ENCODE measurements around the gene DEFB119. TPM values are rescaled to one million over a fixed set of nuclear protein-coding genes. Genes with fewer than 3 reads are reported as not detected.
"Not testable (repeated sequence)": the region's sequence is repeated elsewhere in the genome, so short reads cannot be mapped to it uniquely, and the experiment has no call there.

The DEFB119 gene, protein sequence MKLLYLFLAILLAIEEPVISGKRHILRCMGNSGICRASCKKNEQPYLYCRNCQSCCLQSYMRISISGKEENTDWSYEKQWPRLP
- total RNA-seq = not detected

DNA sequence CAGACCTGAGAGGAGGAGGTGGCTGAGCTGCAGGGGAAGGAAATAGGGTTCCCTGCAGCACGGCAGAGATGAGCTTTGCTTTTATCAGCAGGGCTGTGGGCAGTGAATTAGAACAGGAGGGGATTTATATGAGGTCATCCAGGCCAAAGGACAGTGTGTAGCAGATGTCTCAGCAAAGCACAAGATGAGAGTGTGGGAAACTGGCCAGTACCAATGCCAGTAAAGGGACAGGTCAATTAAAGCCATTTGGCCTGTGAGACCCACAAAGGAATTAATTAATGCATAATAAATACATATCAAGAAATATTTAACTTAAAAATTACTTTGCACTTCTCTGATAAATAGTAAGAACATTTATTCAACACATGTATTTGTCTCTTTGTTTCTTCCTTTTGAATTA is at the start of gene DEFB119:
Gene DEFB119 (minus strand): TSS at position 101 of the 400 bp plus-strand sequence. CDS start 107 bp downstream, outside the sequence.
- DNase-seq = no peak

DNA sequence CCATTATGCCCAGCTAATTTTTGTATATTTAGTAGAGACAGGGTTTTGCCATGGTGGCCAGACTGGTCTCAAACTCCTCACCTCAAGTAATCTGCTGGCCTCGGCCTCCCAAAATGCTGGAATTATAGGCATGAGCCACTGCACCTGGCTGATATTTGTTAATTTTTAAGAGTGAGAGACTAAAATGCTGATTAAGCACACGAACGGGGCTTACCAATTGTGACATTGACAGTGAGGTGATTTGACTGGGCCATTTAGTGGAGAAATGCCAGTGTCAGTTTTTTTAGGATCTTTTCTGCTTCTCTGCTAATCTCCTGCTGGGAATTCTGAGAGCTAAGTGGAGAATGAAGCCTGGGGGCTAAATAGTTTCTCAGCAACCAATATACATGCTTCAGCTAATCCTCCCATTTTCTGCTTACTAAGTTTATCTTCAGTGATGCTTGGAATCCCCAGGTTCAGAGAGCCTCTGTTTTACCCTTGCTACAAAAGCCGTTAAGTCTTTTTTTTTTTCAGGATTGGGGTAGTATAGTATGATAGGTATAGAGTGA is 40.3 kb upstream of the DEFB119 start:
- no peak for DNase-seq

DNA sequence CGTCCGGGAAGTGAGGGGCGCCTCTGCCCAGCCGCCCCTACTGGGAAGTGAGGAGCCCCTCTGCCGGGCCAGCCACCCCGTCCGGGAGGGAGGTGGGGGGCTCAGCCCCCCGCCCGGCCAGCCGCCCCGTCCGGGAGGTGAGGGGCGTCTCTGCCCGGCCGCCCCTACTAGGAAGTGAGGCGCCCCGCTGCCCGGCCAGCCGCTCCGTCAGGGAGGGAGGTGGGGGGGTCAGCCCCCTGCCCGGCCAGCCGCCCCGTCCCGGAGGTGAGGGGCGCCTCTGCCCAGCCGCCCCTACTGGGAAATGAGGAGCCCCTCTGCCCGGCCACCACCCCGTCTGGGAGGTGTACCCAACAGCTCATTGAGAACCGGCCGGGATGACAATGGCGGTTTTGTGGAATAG is 37.2 kb upstream of the DEFB119 start:
- not testable (repeated sequence) for DNase-seq

DNA sequence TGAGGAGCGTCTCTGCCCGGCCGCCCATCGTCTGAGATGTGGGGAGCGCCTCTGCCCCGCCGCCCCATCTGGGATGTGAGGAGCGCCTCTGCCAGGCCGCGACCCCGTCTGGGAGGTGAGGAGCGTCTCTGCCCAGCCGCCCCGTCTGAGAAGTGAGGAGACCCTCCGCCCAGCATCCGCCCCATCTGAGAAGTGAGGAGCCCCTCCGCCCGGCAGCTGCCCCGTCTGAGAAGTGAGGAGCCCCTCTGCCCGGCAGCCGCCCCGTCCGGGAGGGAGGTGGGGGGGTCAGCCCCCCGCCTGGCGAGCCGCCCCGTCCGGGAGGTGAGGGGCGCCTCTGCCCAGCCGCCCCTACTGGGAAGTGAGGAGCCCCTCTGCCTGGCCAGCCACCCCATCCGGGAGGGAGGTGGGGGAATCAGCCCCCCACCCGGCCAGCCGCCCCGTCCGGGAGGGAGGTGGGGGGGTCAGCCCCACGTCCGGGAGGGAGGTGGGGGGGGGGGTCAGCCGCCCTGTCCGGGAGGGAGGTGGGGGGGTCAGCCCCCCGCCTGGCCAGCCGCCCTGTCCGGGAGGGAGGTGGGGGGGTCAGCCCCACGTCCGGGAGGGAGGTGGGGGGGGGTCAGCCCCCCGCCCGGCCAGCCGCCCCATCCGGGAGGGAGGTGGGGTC is 36.6 kb upstream of the DEFB119 start:
- DNase-seq = not testable (repeated sequence)

DNA sequence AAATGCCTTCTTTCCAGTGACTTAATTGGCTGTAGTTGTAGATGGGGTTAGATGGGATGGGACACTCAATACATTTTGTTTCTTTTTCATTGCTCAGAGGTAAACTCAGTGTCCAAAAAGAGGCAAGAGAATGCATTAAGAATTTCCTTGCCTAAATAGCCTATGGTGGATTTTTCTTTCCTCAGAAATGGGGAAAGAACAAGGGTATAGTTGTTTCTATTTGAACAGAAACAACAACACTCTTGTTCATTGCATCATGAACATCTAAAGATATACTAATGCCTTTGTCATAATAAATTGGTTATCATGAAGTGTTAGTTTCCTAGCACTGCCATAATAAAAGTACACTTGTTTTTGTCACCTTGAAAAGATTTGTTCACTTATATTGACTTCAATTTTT is 35.4 kb upstream of the DEFB119 start:
- DNase-seq = no peak

DNA sequence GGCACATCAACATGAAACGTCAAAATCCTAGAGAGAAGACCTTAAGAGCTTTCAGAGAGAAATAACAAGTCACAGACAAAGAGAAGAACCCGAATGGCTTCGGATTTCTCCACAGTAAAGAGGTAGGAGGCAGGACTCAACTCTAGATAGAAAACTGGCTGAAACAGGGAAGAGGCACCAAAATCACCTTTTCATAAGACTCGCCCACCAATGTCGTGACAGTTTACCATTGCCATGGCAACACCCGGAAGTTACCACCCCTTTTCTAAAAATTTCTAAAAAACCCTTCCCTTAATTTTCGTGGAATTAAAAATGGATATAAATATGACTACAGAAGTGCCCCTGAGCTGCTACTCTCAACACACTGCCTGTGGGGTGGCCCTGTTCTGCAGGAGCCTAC is 27.9 kb upstream of the DEFB119 start:
- DNase-seq = no peak

DNA sequence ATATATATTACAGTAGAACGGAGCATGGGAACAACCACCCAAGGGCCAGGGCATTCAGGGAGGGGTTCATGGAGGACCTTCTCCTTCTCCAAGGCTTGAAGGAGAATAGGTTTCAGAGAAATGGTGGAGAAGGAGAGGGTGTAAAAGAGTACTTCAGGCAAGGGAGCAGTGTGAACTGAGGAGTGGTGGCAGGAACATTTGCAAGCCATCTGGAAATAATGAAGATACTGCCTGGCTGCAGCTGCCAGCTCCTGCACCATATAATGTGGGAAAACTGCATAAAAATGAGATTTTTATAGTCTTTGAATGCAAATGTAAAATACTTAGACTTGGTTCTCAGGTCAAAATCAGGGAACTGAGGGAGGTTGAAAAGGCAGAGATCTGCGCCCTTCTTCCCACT is 25.3 kb upstream of the DEFB119 start:
- no peak for DNase-seq

DNA sequence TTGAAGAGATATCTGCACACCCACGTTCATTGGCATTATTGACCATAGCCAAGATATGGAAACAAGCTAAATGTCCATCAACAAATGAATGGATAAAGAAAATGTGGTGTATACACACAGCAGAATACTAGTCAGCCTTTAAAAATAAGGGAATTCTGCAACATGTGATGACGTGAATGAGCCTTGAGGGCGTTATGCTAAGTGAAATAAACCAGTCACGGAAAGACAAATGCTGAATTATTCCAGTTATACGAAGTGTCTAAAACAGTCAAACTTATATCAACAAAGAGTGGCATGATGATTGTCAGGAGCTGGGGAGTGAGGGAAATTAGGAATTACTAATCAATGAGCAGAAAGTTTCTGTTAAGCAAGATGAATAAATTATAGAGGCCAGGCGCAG is 24.0 kb upstream of the DEFB119 start:
- DNase-seq = no peak

DNA sequence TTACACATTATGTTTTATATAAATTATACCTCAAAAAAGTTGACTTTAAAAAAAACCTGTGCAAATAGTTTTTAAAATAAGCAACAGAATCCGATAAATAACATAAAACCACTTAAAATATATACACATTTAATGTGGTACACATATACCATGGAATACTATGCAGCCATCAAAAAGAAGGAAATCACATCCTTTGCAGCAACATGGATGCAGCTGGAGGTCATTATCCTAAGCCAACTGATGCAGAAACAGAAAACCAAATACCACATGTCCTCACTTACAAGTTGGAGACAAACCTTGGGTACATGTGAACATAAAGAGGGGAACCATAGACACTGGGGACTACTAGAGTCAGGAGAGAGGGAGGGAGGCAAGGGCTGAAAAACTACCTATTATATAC is 19.6 kb upstream of the DEFB119 start:
- DNase-seq = no peak

DNA sequence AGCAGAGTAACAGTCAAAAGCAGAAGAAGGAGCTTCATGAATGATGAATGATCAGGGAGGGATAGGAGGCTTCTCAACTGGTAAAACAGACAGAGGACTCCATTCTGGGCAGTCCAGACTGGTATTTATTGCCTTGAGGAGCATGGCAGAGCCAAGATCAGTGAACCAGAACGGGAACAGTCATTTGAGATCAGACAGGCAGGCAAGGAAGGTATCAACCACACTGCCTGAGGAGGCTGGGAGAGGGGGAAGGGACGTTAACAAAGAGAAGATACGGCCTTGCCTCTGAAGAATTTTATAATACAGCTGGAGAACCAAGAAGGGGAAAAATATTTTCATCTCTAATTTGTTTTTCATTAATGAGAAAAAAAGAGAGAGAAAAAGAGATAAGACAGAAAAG is 15.7 kb upstream of the DEFB119 start, which contains the start of gene DEFB121:
Gene DEFB121 (minus strand): TSS at position 101 of the 400 bp plus-strand sequence. CDS start 63 bp downstream, at position 38.
- DNase-seq = no peak

DNA sequence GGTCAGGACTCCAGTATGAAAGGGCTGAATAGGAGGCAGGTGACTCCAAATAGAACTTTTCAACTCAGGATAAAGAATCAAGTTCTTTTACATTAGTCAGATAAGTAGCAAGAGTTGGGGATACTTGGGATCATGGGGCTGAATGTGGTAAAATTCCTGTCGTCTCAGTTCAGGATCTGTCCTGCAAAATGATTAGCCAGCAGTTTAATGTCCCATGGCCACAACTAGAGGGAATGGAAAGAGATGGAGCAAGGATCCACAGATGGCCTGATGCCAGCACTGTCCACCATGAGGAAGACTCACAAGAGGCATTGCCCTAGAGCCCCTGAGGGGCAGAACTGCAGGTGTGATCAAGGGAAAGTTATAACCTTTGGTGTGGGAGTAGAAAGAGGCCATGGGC is 13.5 kb upstream of the DEFB119 start:
- no peak for DNase-seq

DNA sequence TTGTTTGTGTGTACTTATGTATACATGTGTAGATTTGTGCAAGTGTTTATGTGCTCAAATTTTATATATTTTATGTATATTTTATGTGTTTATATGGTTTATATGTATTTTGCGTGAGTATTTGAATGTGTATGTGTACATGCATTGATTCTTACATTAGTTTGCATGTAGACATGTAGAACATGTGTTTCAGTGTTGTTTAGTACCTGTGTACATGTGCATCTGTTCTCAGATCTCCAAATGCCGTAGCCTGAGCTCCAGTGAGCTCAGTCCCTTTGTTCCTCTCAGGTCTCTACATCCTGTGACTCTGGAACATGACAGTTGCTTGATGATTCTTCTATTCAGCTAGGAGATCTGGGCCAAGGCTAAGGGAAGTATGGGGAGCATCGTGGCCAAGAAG is 4.5 kb upstream of the DEFB119 start:
- DNase-seq = no peak

DNA sequence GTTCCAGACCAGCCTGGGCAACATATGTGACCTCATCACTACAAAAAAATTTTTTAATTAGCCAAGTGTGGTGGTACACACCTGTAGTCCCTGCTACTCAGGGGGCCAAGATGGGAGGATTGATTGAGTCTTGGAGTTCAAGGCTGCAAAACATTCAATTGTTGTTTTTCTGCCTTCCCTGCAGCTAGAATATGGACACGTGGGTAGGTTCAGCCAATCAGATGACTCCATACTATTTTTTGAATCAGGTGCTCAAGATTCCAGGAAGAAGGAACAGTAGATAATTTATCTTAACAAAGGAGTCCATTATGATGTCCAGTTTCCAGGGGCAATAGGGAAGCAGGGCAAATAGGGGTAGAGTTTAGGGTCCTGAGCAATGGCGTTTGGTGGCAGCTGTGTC is 2.4 kb upstream of the DEFB119 start:
- DNase-seq = no peak

DNA sequence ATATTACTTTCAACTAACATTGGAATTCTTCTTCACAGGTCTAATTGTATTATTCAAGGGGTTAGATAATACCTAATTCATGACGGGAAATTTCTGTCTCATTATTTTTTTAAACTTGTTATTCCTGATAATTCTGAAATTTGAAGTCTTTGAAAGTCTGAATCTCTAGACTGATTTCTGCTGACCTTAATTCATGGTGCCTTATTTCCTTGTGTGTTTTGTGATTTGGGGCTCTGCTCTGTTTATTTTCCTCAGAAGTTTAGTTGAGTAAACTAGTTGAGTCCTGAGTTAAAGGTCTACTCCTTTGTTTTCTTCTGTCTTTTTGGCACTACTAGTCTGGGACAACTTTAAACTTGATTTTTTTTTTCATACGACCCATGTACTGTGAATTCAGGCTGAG is 16.0 kb downstream of the DEFB119 start:
- DNase-seq = no peak

DNA sequence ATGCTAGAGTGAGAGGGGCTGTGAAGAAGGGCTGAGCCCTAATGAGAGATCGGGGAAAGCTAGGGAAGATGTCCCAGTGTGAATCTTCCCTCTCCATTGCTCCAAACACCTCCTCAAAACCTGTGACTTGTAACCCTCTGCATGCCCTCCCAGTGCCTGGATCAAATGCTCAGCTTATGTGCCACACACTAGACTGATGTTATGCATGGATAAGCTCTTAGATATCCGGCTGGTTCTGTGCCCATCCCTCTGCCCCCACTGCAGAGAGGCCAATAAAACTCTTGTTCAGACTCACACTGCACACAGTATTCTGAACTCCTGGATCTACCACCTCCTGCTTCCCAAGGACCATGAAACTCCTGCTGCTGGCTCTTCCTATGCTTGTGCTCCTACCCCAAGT is 22.1 kb downstream of the DEFB119 start, which contains the start of gene DEFB118:
Gene DEFB118 (plus strand): TSS at position 301 of the 400 bp plus-strand sequence. CDS start 50 bp downstream, at position 351.
- DNase-seq = no peak

DNA sequence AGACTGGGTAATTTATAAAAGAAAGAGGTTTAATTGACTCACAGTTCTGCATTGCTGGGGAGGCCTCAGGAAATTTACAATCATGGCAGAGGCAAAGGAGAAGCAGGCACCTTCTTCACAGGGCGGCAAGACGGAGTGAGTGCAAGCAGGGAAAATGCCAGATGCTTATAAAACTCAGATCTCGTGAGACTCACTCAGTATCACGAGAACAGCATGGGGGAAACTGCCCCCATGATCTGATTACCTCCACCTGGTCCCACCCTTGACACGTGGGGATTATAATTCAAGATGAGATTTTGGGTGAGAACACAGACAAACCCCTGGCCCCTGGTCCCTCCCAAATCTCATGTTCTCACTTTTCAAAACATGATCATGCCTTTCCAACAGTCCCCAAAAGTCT is 26.1 kb downstream of the DEFB119 start:
- not testable (repeated sequence) for DNase-seq

DNA sequence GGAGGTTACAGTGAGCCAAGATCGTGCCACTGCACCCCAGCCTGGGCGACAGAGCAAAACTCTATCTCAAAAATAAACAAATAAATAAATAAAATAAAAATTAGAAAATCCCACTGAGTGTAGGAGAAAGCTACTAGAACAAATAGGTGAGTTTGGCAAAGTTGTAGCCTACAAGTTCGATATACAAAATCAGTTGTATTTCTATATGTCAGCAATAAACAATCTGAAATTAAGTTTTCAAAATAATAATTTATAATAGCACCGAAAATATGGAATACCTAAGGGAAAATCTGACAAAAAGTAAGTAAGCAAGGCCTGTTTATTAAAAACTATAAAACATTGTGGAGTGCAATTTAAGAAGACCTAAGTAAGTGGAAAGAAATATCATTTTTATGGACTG is 27.1 kb downstream of the DEFB119 start:
- DNase-seq = no peak

DNA sequence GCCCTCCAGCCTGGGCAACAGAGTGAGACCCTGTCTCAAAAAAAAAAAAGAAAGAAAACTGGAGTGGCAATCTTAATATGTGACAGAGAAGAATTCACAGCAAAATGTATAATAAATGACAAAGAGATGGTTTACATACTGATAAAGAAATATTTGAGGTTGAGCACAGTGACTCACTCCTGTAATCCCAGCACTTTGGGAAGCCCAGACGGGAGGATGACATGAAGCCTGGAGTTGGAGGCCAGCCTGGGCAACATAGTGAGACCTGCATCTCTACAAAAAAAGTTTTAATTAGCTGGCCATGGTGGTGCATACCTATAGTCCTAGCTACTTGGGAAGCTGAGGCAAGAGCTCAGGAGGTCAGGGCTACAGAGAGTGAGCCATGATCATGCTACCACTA is 34.4 kb downstream of the DEFB119 start:
- DNase-seq = no peak

DNA sequence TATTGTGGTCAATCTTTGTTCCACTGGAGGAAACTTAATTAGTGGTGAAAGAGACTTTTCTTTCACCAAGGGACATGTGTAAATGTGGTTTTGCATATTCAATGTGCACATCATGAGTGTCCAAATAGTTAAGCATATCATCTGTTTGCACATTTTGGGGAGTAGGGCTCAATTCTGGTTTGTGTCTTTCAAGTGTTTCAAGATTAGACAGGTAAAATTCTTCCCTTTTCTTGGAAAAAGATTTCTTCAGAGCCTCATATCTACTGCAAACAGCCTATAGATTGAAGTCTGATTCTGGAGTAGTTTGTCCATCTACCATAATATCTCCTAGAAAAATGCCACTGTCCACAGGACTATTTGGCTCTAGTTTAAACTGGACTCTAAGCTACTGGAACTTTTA is 48.9 kb downstream of the DEFB119 start:
- DNase-seq = no peak

DNA sequence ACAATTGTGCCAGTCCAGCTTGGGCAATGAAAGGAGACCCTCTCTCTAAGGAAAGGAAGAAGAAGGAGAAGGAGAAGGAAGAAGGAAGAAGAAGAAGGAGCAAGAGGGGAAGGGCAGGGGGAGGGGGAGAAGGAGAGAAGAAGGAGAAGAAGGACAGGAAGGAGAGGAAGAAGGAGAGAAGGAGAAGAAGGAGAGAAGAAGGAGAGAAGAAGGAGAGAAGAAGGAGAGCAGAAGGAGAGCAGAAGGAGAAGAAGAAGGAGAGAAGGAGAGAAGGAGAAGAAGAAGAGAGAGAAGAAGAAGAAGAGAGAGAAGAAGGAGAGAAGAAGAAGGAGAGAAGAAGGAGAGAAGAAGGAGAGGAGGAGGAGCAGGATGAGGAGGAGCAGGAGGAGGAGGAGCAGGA is 59.5 kb downstream of the DEFB119 start:
- DNase-seq = no peak
